Activated CD8-positive, alpha-beta T cell treated with anti-CD3 and anti-CD28 coated beads for 36 hours (primary cell): ENCODE results near the gene AJM1. TPM values are rescaled to one million over a fixed set of nuclear protein-coding genes. Genes with fewer than 3 reads are reported as not detected.

ENCODE experiments used
- ATAC-seq: fragments of 200-7000 bp; cut with Tn5 transposase; one replicate; pipeline ENCODE4 v1.10.0; 2021; ENCODE audit warnings: mild to moderate bottlenecking, moderate library complexity
- CTCF ChIA-PET: fragments of 350-600 bp; sonication (Branson Sonifier 250); formaldehyde crosslinking; loops from one replicate; lab custom pipeline; 2021; ENCODE audit warnings: antibody characterized with exemption; lab: Charles Lee
- POLR2A ChIA-PET: fragments of 350-600 bp; sonication (Branson Sonifier 250); formaldehyde crosslinking; loops from one replicate; lab custom pipeline; 2021; ENCODE audit warnings: antibody characterized with exemption; lab: Charles Lee
- DNase-seq: peaks from one replicate; pipeline ENCODE4 v3.0.0-alpha.2; 2020
- H3K27ac Mint-ChIP-seq: one replicate; pipeline ENCODE4 v1.8.0; 2021; ENCODE audit warnings: mild to moderate bottlenecking, mixed read lengths
- H3K27me3 Mint-ChIP-seq: one replicate; pipeline ENCODE4 v1.8.0; 2021; ENCODE audit warnings: mixed read lengths
- H3K36me3 Mint-ChIP-seq: one replicate; pipeline ENCODE4 v1.8.0; 2021; ENCODE audit warnings: low read depth, mixed read lengths
- H3K4me1 Mint-ChIP-seq: one replicate; pipeline ENCODE4 v1.8.0; 2021; ENCODE audit warnings: low read depth, mixed read lengths
- H3K4me3 Mint-ChIP-seq: one replicate; pipeline ENCODE4 v1.8.0; 2021; ENCODE audit warnings: mild to moderate bottlenecking, moderate library complexity, mixed read lengths
- H3K9me3 Mint-ChIP-seq: one replicate; pipeline ENCODE4 v1.8.0; 2021; ENCODE audit warnings: mixed read lengths
- CTCF ChIP-seq: fragments of 200-600 bp; IDR thresholded peaks from one replicate; pipeline ENCODE4 v1.8.0; 2022; ENCODE audit warnings: antibody characterized with exemption, mild to moderate bottlenecking
- intact Hi-C: fragments of 100-400 bp; cut with micrococcal nuclease; formaldehyde crosslinking; loops from one replicate; pipeline ENCODE4 v1.10.0; 2022
- total RNA-seq, 2 experiments: library from RNA; stranded (reverse); gene quantifications; one replicate each; pipeline ENCODE4 v1.2.3, GENCODE V29; 2021

AJM1 gene
- total RNA-seq, 2 experiments from 2014 or later = 5.8 to 6.4 TPM

- peaks cover 7% of the 10 kb centered on the region for H3K4me1 Mint-ChIP-seq
- intact Hi-C loops = loop anchor here (5.0 kb wide), 1 partner anchor 52 kb away; no protein-coding TSS in a partner anchor
- no peak for DNase-seq
- peak overlapping the region; percentile 92 for H3K4me3 Mint-ChIP-seq
- ChIA-PET POLR2A (interaction anchor here (1.3 kb wide), 2 partner anchors 10 to 11 kb away, joined by 3 to 4 read pairs; no protein-coding TSS in a partner anchor), CTCF (no interaction called here)
- no peaks in the 10 kb centered on the region for H3K9me3 Mint-ChIP-seq
- H3K27ac Mint-ChIP-seq = peak overlapping the region; percentile 93
- H3K27me3 Mint-ChIP-seq = peaks cover 15% of the 10 kb centered on the region
- no peak for TF ChIP-seq CTCF
- peaks cover 11% of the 10 kb centered on the region for H3K36me3 Mint-ChIP-seq
- no peak for ATAC-seq
Measured at GRCh38 chr9:136849960-136850865, 7.9 kb downstream of the AJM1 start.

- intact Hi-C loops = no loop called here
- Mint-ChIP-seq H3K4me3 (no peak overlapping the region), H3K4me1 (peaks cover 7% of the 10 kb centered on the region), H3K36me3 (peaks cover 11% of the 10 kb centered on the region), H3K27ac (no peak overlapping the region), H3K27me3 (peaks cover 14% of the 10 kb centered on the region), H3K9me3 (no peaks in the 10 kb centered on the region)
- POLR2A ChIA-PET = interaction anchor here (1.5 kb wide), 1 partner anchor 86 kb away, joined by 3 read pairs; no protein-coding TSS in a partner anchor
- DNase-seq (no peak), ATAC-seq (no peak)
- TF ChIP-seq CTCF = no peak
- CTCF ChIA-PET = no interaction called here
Measured at GRCh38 chr9:136850866-136851775, 8.8 kb downstream of the AJM1 start.

GRCh38 chr9:136851941-136852663, 9.8 kb downstream of the AJM1 start, which contains the start of gene MAMDC4:
MAMDC4 (plus strand) TSS chr9:136852346; CDS start chr9:136852417, 71 bp downstream.
- ChIA-PET CTCF (interaction anchor here (1.2 kb wide), 1 partner anchor 10 kb away, joined by 5 read pairs; the partner anchor contains the start of gene AJM1), POLR2A (interaction anchor here (1.5 kb wide), 1 partner anchor 85 kb away, joined by 3 read pairs; no protein-coding TSS in a partner anchor)
- ATAC-seq (no peak), DNase-seq (no peak)
- H3K27me3 Mint-ChIP-seq = peaks cover 7% of the 10 kb centered on the region
- TF ChIP-seq CTCF = no peak
- H3K9me3 Mint-ChIP-seq = no peaks in the 10 kb centered on the region
- no peak within 1 kb of the TSS for H3K4me3 Mint-ChIP-seq
- H3K4me1 Mint-ChIP-seq = peaks cover 4% of the 10 kb centered on the region
- no peak within 1 kb of the TSS for H3K27ac Mint-ChIP-seq
- intact Hi-C loops = no loop called here
- peaks cover 11% of the 10 kb centered on the region for H3K36me3 Mint-ChIP-seq

GRCh38 chr9:136852664-136853595, 10.7 kb downstream of the AJM1 start:
- CTCF ChIA-PET = interaction anchor here (1.2 kb wide), 1 partner anchor 10 kb away, joined by 5 read pairs; the partner anchor contains the start of gene AJM1
- H3K4me1 Mint-ChIP-seq = no peaks in the 10 kb centered on the region
- no peak for DNase-seq
- intact Hi-C loops = no loop called here
- H3K27me3 Mint-ChIP-seq = peaks cover 2% of the 10 kb centered on the region
- peaks cover 6% of the 10 kb centered on the region for H3K36me3 Mint-ChIP-seq
- ATAC-seq = no peak
- TF ChIP-seq CTCF = no peak
- H3K9me3 Mint-ChIP-seq = no peaks in the 10 kb centered on the region
- no peak overlapping the region for H3K27ac Mint-ChIP-seq
- no peak overlapping the region for H3K4me3 Mint-ChIP-seq
- POLR2A ChIA-PET = no interaction called here
